ENCODE results near the gene ZNF175.

ZNF175 gene

DNA sequence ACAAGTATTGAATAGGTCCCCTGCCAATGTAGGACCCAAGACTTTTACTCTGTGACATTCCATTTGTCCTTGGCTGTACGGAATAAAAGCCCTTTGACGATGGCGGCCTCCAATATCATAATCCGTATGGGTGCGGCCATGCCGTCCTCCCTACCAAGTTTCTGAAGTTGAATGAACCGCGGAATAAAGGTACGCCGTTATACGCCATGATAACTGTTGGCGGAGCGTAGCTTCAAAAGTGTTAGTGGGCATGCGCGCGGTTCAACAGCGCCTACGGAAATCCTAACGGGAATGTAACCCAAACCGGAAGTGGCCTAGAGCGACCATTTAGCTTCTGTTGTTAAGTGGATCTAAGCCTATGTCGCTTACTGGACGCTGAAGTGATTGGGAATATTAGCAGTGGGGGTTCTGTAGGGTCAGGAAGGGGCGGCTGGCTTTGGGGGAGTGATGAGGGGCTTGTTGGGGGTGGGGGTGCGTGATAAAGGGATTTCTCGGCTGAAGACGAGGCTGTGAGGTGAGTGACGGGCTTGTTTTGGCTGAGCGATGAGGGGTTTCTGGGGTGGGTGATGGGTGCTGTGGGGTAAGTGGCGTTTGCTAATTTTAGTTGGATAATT is at the start of gene ZNF175:
ZNF175 (plus strand) TSS at position 322 of the 614 bp plus-strand sequence. CDS start 2,047 bp downstream, outside the sequence.
- Histone ChIP-seq H3K4me3 (peak within 1 kb of the TSS; percentile 86), H3K27ac (peak within 1 kb of the TSS; percentile 56 to 86)
- TF ChIP-seq, protein P1, sequence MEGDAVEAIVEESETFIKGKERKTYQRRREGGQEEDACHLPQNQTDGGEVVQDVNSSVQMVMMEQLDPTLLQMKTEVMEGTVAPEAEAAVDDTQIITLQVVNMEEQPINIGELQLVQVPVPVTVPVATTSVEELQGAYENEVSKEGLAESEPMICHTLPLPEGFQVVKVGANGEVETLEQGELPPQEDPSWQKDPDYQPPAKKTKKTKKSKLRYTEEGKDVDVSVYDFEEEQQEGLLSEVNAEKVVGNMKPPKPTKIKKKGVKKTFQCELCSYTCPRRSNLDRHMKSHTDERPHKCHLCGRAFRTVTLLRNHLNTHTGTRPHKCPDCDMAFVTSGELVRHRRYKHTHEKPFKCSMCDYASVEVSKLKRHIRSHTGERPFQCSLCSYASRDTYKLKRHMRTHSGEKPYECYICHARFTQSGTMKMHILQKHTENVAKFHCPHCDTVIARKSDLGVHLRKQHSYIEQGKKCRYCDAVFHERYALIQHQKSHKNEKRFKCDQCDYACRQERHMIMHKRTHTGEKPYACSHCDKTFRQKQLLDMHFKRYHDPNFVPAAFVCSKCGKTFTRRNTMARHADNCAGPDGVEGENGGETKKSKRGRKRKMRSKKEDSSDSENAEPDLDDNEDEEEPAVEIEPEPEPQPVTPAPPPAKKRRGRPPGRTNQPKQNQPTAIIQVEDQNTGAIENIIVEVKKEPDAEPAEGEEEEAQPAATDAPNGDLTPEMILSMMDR (IDR thresholded peaks at IDR 0.05), result no peak
- peak; percentile 93 for DNase-seq (ENCODE audit: low spot score)

DNA sequence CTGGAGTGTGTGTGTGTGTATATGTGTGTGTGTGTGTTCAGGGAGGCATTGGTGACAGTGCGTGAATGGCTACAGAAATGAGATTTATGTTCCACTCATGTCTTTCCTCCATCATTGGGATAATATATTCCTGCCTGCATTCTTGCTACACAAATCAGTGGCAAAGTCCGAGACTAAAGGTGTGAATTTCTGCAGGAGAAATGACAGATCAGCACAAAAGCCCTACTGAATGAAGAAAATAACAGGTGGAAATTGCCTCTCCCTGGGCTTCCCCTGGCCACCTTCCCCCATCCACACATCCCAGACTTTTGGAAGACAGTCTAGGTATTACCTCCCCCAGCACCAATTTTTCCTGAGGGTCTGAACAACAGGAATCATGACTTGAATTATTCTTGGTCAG is 49.7 kb upstream of the ZNF175 start:
- TF ChIP-seq, protein P1 (IDR thresholded peaks at IDR 0.05), result no peak
- Histone ChIP-seq H3K4me3 (no peak overlapping the region), H3K27ac (no peak overlapping the region)
- no peak for DNase-seq (ENCODE audit: low spot score)

DNA sequence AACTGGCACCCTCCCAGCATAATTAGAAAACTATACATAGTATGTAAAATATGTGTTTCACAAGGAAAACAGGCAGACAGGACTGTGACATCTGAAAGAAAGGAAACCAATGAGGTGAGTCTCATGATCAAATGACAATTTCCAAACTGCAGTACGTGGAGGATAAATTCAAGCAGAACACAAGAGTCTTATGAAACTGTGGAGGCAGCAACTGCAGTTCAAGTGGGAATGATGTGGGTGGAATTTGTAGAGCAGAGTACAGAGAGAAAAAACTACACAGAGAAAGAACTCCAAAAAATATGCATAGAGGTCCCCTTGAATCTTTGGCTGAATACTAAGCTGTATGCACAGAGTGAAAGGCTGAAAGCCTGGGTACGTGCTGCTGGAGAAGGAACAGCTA is 49.3 kb upstream of the ZNF175 start:
- no peak for DNase-seq (ENCODE audit: low spot score)
- Histone ChIP-seq H3K27ac (no peak overlapping the region), H3K4me3 (no peak overlapping the region)
- TF ChIP-seq, protein P1 (IDR thresholded peaks at IDR 0.05), result no peak

DNA sequence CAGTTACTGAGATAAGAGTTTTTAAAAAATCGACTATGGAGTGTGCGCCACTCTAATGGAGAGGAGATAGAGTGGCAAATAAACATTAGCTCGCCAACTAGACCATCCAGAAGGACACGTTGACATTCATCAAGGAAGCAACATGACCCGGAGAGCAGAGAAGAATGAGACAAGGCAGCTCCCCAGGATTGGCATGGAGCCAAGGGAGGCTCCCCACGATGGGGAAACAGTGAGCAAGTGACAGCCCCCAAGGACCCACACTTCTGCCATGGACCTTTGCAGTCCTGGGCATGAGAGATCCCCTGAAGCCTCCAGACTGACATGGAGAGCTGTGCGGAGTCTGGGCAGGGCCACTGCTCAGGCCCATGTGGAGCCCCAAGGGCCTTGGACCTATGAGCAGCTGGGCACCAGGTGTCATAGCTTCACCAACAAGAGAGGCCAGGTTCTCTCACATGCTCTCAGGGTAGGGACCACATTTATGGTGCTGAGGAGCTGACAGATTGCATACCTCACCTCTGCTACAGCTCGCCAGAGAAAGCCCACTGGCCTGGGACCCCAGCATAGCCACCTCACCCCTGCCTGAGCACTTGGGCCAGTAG is 46.3 kb upstream of the ZNF175 start:
- Histone ChIP-seq H3K27ac (no peak overlapping the region), H3K4me3 (no peak overlapping the region)
- TF ChIP-seq, protein P1 (IDR thresholded peaks at IDR 0.05), result no peak
- no peak for DNase-seq (ENCODE audit: low spot score)

DNA sequence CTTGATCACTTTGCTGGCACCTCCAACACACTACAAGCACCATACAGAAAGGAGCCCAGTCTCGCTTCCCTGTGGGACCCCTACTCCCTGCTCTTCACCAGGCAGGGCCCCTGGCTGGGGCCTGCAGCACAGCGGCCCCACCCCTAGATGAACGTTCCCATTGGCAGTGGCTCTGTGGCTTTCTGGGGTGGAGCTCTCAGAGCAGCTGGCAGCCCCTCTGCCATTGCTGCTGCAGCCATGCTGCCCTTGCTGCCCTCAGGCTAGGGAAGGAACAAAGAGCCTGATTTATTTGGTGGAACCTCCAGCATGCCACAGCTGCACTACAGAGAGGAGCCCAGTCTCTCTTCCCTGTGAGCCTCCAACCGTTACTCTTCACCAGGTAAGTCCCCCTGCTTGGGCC is 45.4 kb upstream of the ZNF175 start:
- Histone ChIP-seq H3K4me3 (no peak overlapping the region), H3K27ac (no peak overlapping the region)
- TF ChIP-seq, protein P1 (IDR thresholded peaks at IDR 0.05), result no peak
- DNase-seq (ENCODE audit: low spot score), result no peak

DNA sequence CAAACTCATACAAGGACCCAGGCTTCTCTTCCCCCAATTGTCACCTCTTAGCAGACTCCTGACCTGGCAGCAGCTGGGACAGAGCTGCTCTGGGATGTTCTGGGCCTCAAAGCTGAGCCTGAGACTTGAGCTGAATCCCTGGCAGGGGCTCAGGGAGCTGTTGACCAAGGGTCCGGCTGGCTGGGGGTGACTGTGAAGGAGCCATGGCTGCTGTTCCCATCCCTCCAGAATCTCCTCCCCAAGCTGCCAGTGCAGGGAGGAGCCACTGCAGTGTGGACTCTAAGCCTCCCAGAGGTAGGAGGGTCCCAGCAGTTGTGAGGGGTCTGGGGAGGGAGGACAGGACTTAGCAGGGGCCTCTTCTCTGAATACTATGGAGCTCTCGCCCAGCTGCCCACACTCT is 41.8 kb upstream of the ZNF175 start:
- DNase-seq (ENCODE audit: low spot score), result no peak
- no peak overlapping the region for H3K4me3 ChIP-seq
- TF ChIP-seq, protein P1 (IDR thresholded peaks at IDR 0.05), result no peak

DNA sequence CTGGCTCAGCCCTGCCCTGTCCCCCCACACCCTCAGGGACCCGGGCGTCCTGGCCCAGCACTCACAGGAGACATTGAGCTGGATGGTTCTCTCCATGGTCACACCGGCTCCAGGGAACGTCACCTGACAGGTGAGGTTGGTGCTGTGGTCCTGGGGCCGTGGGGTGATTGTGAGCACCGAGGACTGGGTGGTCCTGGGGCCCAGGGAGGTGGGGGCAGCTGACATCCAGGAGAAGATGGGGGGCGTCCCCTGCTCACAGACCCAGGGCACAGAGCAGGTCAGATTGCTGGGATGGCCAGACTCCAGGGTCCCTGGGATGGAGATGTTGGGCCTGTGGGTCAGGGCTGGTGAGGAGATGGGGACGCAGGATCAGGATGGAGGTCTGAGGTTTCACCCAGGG is 40.5 kb upstream of the ZNF175 start:
- DNase-seq (ENCODE audit: low spot score), result no peak
- Histone ChIP-seq H3K27ac (no peak overlapping the region), H3K4me3 (no peak overlapping the region)
- TF ChIP-seq, protein P1 (IDR thresholded peaks at IDR 0.05), result no peak

More for the DNA sequence above, 41.8 kb upstream of the ZNF175 start:
- no peak overlapping the region for H3K27ac ChIP-seq

Measured in coronary artery (tissue), 2 donors.